ENCODE measurements around the gene MOGAT1.

Gene MOGAT1

DNA sequence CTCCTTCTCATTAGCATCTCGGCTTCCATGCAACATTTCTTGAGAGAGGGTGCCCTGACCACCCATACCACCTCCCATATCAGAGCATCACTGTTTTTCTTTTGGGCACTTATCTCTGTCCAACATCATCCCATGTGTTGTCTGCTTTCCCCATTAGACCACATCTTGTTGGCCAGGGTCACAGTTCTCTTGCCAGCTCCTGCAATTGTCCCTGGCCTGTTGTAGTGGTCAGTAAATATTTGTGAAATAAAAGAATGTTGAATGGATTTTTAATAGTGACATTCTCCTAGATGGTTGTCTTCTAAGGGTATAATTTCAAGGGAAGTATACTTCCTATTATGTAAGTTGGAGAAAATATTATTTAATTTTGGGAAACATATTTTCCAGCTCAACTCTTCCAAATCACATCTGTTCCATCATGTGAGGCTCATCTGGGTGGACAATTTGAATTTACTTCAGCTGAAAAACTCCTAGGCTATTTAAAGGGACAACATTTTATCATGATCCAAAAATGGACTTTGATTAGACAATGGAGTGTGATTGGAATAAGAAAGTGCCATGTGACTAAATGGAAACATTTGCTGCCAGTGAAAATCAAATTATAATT is 83.0 kb downstream of the MOGAT1 start:
- TF ChIP-seq GATA3 (IDR thresholded peaks at IDR 0.05; ENCODE audit: low read depth, low read length) (no peak), GATA2 (IDR thresholded peaks at IDR 0.05; ENCODE audit: low read depth, low read length) (no peak)

DNA sequence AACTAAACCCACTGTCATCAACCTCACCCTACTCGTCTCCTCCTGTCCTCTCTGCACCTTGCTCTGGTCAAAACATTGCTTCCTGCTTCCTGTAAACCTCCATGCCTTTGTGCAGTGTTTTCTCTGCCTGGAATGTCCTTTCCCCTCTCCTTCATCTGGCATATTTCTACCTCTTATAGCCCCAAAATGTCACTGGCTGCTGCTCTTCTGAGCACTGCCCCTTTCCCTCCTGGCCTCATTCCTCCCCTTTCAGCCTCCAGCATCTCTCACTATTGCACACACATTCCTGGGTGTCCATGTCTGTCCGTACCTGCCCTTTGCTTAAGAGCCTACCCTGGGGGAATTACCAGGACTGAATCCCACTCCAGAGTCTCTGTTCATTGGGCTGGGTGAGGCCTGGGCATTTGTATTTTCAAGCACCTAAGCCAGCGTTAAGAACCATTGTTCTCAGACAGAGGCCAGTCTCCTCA is 84.9 kb downstream of the MOGAT1 start:
- no peak for TF ChIP-seq GATA3 (IDR thresholded peaks at IDR 0.05; ENCODE audit: low read depth, low read length)
- TF ChIP-seq GATA2 (IDR thresholded peaks at IDR 0.05; ENCODE audit: low read depth, low read length) = no peak

DNA sequence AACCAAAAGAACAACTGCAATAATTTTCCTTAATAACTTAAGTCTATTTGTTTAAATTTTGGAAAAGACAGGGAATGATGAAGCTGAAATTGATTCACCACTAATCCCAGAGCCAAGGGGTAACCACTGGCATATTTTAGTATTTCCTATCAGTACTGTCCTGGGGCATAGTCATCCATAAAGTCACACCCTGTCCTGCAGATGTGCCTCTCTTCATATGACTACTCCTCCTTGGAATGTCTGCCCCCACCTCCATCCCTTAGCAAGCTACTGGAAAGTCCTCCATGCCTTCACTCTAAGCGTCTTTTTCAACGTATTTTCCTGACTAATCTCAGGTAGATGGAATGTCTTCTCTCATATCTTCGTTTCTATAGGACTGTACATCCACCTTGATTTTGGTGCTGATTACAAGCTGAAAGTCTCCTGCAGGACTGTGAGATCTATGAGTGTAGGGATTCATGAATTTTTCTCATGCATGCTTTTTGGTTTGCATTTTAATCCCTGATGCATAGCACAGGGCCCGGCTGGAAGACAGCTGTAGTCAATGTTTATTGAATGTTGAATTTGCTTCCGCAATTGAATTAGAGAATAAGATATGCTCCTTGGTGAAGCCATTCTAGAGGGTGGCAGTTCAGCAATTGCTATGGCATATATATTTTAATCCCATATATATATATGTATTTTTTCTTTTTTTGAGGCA is 85.6 kb downstream of the MOGAT1 start:
- no peak for TF ChIP-seq GATA2 (IDR thresholded peaks at IDR 0.05; ENCODE audit: low read depth, low read length)
- TF ChIP-seq GATA3 (IDR thresholded peaks at IDR 0.05; ENCODE audit: low read depth, low read length) = no peak

Data from SH-SY5Y (cell line).